ENCODE data around the gene SLFN12L. TPM values are rescaled to one million over a fixed set of nuclear protein-coding genes. Genes with fewer than 3 reads are reported as not detected.

SLFN12L gene
- total RNA-seq, 1 experiment from 2014 or later: not detected

DNA sequence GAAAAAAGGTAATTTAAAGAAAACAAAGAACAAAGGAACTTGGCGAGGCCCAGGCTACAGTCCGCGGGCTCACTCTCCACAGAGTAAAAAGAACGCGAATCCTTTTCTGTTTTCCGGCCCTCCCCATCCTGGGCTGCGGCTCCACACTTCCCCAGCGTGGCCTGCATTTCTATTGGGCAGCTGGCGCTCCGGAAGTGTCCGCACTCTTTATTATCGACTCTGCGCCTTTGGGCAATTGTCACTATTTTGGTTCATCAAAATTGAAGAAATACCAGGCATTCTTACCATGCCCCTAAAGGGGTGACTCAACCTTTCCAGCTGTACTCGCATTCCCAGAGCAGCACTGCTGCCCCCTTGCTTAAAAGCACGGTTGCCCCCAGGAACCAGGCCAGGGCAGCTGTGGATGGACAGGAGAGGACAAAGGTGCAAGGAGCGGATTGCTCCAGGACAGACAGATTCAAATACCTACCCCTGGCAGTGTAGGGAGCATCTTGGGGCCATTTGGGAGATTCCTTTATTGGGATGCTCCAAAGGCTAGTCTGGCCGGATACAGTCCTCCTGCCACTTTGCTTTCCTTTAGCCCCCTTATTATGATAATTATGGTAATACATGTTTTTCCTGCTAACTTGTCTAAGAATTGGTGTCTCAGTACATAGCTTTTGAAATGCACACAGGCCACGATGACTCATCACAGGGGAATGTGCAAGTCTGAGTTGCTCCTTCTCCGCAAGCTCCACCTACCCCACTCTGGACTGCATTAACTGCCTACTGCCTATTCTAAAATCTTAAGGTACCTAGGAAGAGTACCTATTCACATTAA lies 104.2 kb downstream of the SLFN12L start:
- peaks cover 0 to 3% of the 10 kb centered on the region in 2 experiments; a peak in 1 of 5 replicates for H3K9me3 Mint-ChIP-seq
- Histone ChIP-seq H3K23ac (ENCODE audit: insufficient read length, low read depth, low read length) (no peak overlapping the region), H2AK5ac (ENCODE audit: insufficient read length, low read length) (no peak overlapping the region), H3K9me3 (ENCODE audit: control insufficient read depth, low read depth, low read length) (no peaks in the 10 kb centered on the region), H3K4me1 (ENCODE audit: insufficient read depth, low read length) (peaks cover 14% of the 10 kb centered on the region), H3K27ac (ENCODE audit: insufficient read length, low read depth, low read length) (peak overlapping the region; percentile 62), H3K79me2 (ENCODE audit: insufficient read depth, low read length) (peaks cover 9% of the 10 kb centered on the region; the same call in 1 of the 2 replicates), H3T11ph (ENCODE audit: low read length) (no peak overlapping the region), H4K20me1 (ENCODE audit: control insufficient read depth, insufficient read depth, insufficient read length) (no peaks in the 10 kb centered on the region), H4K8ac (replicated peaks; ENCODE audit: insufficient read length, low read depth, low read length) (no peak overlapping the region), H3K18ac (ENCODE audit: insufficient read length, low read depth, low read length) (peak overlapping the region; percentile 73), H3K79me1 (ENCODE audit: insufficient read depth, low read depth, low read length, poor library complexity, severe bottlenecking) (peaks cover 3% of the 10 kb centered on the region), H3K14ac (ENCODE audit: insufficient read depth, low read length) (peak overlapping the region; percentile 91), H3K4ac (ENCODE audit: low read depth, low read length) (no peak overlapping the region; the same call in 1 of the 2 replicates), H3K4me2 (ENCODE audit: insufficient read depth, insufficient read length, low read length) (peak overlapping the region; percentile 90), H3K27me3 (ENCODE audit: insufficient read depth, low read length) (peaks cover 5% of the 10 kb centered on the region; the same call in 1 of the 2 replicates), H3K9ac (ENCODE audit: extremely low read depth, insufficient read length, low read length) (peak overlapping the region; percentile 87), H3K56ac (ENCODE audit: insufficient read length, low read depth, low read length) (no peak overlapping the region), H2BK5ac (ENCODE audit: insufficient read length, low read length) (no peak overlapping the region), H2BK20ac (ENCODE audit: low read depth, low read length, poor library complexity, severe bottlenecking) (no peak overlapping the region), H3K23me2 (ENCODE audit: insufficient read length, low read depth, low read length, poor library complexity, severe bottlenecking) (peaks cover 20% of the 10 kb centered on the region), H2BK12ac (ENCODE audit: insufficient read length, low read depth, low read length) (no peak overlapping the region), H2BK120ac (ENCODE audit: low read depth, low read length, poor library complexity, severe bottlenecking) (peak overlapping the region; percentile 89), H4K5ac (ENCODE audit: insufficient read length, low read depth, low read length) (no peak overlapping the region), H2BK15ac (ENCODE audit: low read depth, low read length) (no peak overlapping the region), H4K91ac (ENCODE audit: insufficient read length, low read depth, low read length) (no peak overlapping the region), H2AFZ (ENCODE audit: low read length) (no peak overlapping the region)
- TF ChIP-seq CTCF (conservative IDR thresholded peaks at IDR 0.05): peak; percentile 47; the same call in 2 of the 3 replicates
- peaks cover 65 to 72% of the 10 kb centered on the region in 2 experiments for H3K4me1 Mint-ChIP-seq
- peak; percentile 97 for DNase-seq
- peaks cover 2 to 4% (median 2%) of the 10 kb centered on the region in 3 experiments; a peak in 4 of 7 replicates for H3K36me3 Mint-ChIP-seq (ENCODE audit: insufficient read depth in 1 of 3, low read depth in 3 of 3)
- H3K27me3 Mint-ChIP-seq (ENCODE audit: low read depth): peaks cover 41% of the 10 kb centered on the region
- peak overlapping the region; percentile 74 to 78 for H3K4me3 Mint-ChIP-seq
- WGBS (ENCODE audit: extremely low coverage, insufficient read length, low lambda C conversion rate): no CpG with 5 or more reads among the region's 19 CpGs
- H3K27ac Mint-ChIP-seq: peak overlapping the region; percentile 95 to 98 (median 98)
